DND-41 (cell line): ENCODE data around the gene POSTN.

Experiments used
- ATAC-seq: fragments of 200-7000 bp; cut with Tn5 transposase; 3 replicates; pipeline ENCODE4 v1.9.1; 2021; ENCODE audit warnings: low read depth; ENCODE audit not compliant: insufficient read depth
- DNase-seq: peaks from one replicate; pipeline ENCODE4 v3.0.0-alpha.2; 2020
- H2AFZ ChIP-seq: 2 replicates; pipeline ENCODE4 v1.6.0; 2012; ENCODE audit warnings: low read depth, low read length
- H3K27ac ChIP-seq: 2 replicates; pipeline ENCODE4 v1.5.1; 2012; ENCODE audit warnings: low read length, inconsistent platforms
- H3K27me3 ChIP-seq: fragments of 200-600 bp; sonication (generic); 2 replicates; pipeline ENCODE4 v1.6.0; 2012; ENCODE audit warnings: low read length, mild to moderate bottlenecking, inconsistent platforms; ENCODE audit not compliant: insufficient read depth, poor library complexity
- H3K36me3 ChIP-seq: 2 replicates; pipeline ENCODE4 v1.5.1; 2012; ENCODE audit warnings: low read length, inconsistent platforms; ENCODE audit not compliant: insufficient read depth
- H3K4me1 ChIP-seq: 2 replicates; pipeline ENCODE4 v1.5.1; 2012; ENCODE audit warnings: mild to moderate bottlenecking, low read length; ENCODE audit not compliant: insufficient read depth
- H3K4me2 ChIP-seq: 2 replicates; pipeline ENCODE4 v1.6.0; 2012; ENCODE audit warnings: mild to moderate bottlenecking, moderate library complexity, low read length, inconsistent platforms; ENCODE audit not compliant: insufficient read depth
- H3K4me3 ChIP-seq, 2 experiments: fragments of 200-600 bp in 1 of 2; shearing (Covaris generic) in 1 of 2; 2 replicates each; pipeline ENCODE4 v1.5.1; 2012 to 2016; ENCODE audit warnings: inconsistent platforms in 2 of 2, low read length in 2 of 2, mild to moderate bottlenecking in 2 of 2, low read depth in 1 of 2, moderate library complexity in 1 of 2
- H3K79me2 ChIP-seq: 2 replicates; pipeline ENCODE4 v1.6.0; 2012; ENCODE audit warnings: low read length, inconsistent platforms; ENCODE audit not compliant: insufficient read depth
- H3K9ac ChIP-seq: 2 replicates; pipeline ENCODE4 v1.6.0; 2012; ENCODE audit warnings: low read depth, mild to moderate bottlenecking, inconsistent platforms, low read length, moderate library complexity
- H3K9me3 ChIP-seq: 2 replicates; pipeline ENCODE4 v1.5.1; 2012; ENCODE audit warnings: low read length, moderate library complexity, mild to moderate bottlenecking, inconsistent platforms; ENCODE audit not compliant: insufficient read depth, severe bottlenecking
- H4K20me1 ChIP-seq: 2 replicates; pipeline ENCODE4 v1.6.0; 2012; ENCODE audit warnings: low read length; ENCODE audit not compliant: insufficient read depth
- CTCF ChIP-seq: IDR thresholded peaks from 2 replicates; pipeline ENCODE4 v1.5.1; 2012; ENCODE audit warnings: borderline replicate concordance, low read length, moderate library complexity, mild to moderate bottlenecking; ENCODE audit not compliant: poor library complexity, severe bottlenecking; ENCODE audit errors: extremely low read depth
- EZH2 ChIP-seq: IDR thresholded peaks from 3 replicates; pipeline ENCODE4 v1.6.1; 2012; ENCODE audit warnings: borderline replicate concordance, low read depth, mild to moderate bottlenecking, moderate library complexity, low read length, inconsistent platforms; ENCODE audit not compliant: severe bottlenecking

POSTN gene

DNA sequence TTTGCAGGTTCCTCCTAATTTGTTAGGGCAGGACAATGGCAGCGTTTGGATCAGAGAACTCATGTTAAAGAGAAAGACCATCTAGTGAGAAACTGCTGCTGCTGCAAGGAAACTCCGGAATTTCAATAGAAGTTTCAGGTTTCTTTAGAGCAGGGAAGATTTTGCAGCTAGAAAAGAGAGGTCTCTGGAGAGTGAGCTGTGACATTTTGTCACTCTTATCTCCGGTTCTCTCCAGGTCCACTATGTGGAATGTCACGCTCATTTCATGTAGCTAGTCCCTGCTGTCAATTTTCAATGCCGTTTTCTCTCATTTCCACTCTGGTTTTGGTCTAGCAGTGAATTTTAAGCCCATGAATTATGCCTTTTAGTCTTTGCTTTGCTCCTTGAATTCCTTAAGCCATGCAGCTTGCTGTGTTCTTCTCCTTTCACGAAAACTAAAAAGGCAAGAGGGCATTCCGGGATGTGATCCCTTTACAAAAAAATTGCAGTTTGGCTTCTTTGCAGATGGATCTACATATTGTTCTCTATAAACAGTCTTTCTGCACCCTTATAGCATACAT lies 46.7 kb upstream of the POSTN start:
- Histone ChIP-seq H3K79me2 (no peaks in the 10 kb centered on the region), H4K20me1 (no peaks in the 10 kb centered on the region), H3K27me3 (no peaks in the 10 kb centered on the region), H3K4me3 (no peak overlapping the region), H3K4me1 (no peaks in the 10 kb centered on the region), H3K27ac (no peak overlapping the region), H3K36me3 (no peaks in the 10 kb centered on the region), H3K4me2 (no peak overlapping the region), H2AFZ (no peak overlapping the region), H3K9ac (no peak overlapping the region), H3K9me3 (no peaks in the 10 kb centered on the region)
- ATAC-seq (no peak), DNase-seq (no peak)
- TF ChIP-seq CTCF (no peak), EZH2 (no peak)

- Histone ChIP-seq H3K4me1 (no peaks in the 10 kb centered on the region), H3K9ac (no peak overlapping the region), H3K36me3 (no peaks in the 10 kb centered on the region), H3K27ac (no peak overlapping the region), H4K20me1 (no peaks in the 10 kb centered on the region), H3K4me2 (no peak overlapping the region), H3K4me3 (no peak overlapping the region), H2AFZ (no peak overlapping the region), H3K79me2 (no peaks in the 10 kb centered on the region), H3K27me3 (no peaks in the 10 kb centered on the region), H3K9me3 (no peaks in the 10 kb centered on the region)
- DNase-seq: no peak
- TF ChIP-seq EZH2: no peak
- TF ChIP-seq CTCF: no peak
- no peak for ATAC-seq
These were observed 42.8 kb upstream of the POSTN start for GRCh38 chr13:37641391-37641790.

DNA sequence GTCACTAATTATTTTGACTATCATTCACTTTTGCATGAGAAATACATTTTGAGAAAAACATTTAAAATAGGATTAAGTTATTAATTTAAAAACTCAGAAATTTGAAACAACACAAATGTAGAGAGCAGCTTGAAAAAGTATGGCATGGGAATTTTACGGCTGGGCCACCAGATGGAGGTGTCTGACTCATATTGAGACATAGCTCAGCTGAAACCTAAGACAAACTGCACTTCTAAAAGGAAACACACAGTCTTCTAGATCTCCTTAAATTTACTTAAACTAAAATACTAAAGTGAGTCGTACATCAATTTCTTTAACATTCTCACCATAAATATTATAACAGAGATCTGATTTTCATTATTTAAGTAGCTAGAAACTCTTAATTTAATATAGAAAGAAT lies 41.9 kb upstream of the POSTN start:
- no peaks in the 10 kb centered on the region for H4K20me1 ChIP-seq
- DNase-seq: no peak

More for the DNA sequence above, 41.9 kb upstream of the POSTN start:
- Histone ChIP-seq H3K27me3 (no peaks in the 10 kb centered on the region), H3K27ac (no peak overlapping the region), H2AFZ (no peak overlapping the region), H3K4me1 (no peaks in the 10 kb centered on the region), H3K4me3 (no peak overlapping the region), H3K4me2 (no peak overlapping the region), H3K36me3 (no peaks in the 10 kb centered on the region), H3K79me2 (no peaks in the 10 kb centered on the region), H3K9ac (no peak overlapping the region), H3K9me3 (no peaks in the 10 kb centered on the region)
- TF ChIP-seq EZH2 (no peak), CTCF (no peak)
- no peak for ATAC-seq
